K562 (cell line): ENCODE measurements around the gene GAB2. TPM values are rescaled to one million over a fixed set of nuclear protein-coding genes. Genes with fewer than 3 reads are reported as not detected.

Source experiments
- CHD2 ChIP-seq: IDR thresholded peaks from 2 replicates; pipeline ENCODE4 v1.6.1; 2011; ENCODE audit warnings: low read depth, low read length
- CREBBP ChIP-seq: IDR thresholded peaks from one replicate; pipeline ENCODE4 v1.6.1; 2012; ENCODE audit warnings: low read depth, mild to moderate bottlenecking, control low read depth, inconsistent platforms, low read length
- CREM ChIP-seq: IDR thresholded peaks from 2 replicates; pipeline ENCODE4 v1.6.1; 2014; ENCODE audit warnings: antibody characterized with exemption, low read depth
- EGR1 ChIP-seq: fragments of 450-650 bp; conservative IDR thresholded peaks from 2 replicates; pipeline ENCODE4 v1.6.1; 2017; ENCODE audit warnings: mild to moderate bottlenecking
- ELK1 ChIP-seq: sonication (generic); formaldehyde crosslinking; IDR thresholded peaks from 2 replicates; pipeline ENCODE4 v1.8.1; 2022; ENCODE audit warnings: missing genetic modification reagents
- EP400 ChIP-seq: fragments of 450-650 bp; IDR thresholded peaks from 2 replicates; pipeline ENCODE4 v1.6.1; 2017; ENCODE audit warnings: antibody characterized with exemption, mild to moderate bottlenecking, moderate library complexity
- FOXA3 ChIP-seq, 2 experiments: fragments of 450-650 bp in 1 of 2; sonication (generic) in 1 of 2; formaldehyde crosslinking; IDR thresholded peaks in 1 of 2; conservative IDR thresholded peaks in 1 of 2; 2 replicates each; pipeline versions ENCODE4 v1.4.0 to v1.8.0; 2020 to 2022; ENCODE audit warnings: mild to moderate bottlenecking in 2 of 2, missing genetic modification reagents in 1 of 2
- FOXK2 ChIP-seq, 2 experiments: fragments of 450-650 bp; IDR thresholded peaks in 1 of 2; conservative IDR thresholded peaks in 1 of 2; 2 replicates each; pipeline ENCODE4 v1.6.1; 2016; ENCODE audit warnings: low read depth in 2 of 2, mild to moderate bottlenecking in 1 of 2
- KLF10 ChIP-seq: fragments of 250-450 bp; sonication (Bioruptor Pico); IDR thresholded peaks from 2 replicates; pipeline ENCODE4 v1.6.1; 2021; ENCODE audit warnings: matching md5 sums
- MED1 ChIP-seq: sonication (generic); formaldehyde crosslinking; IDR thresholded peaks from 2 replicates; pipeline ENCODE4 v1.8.1; 2023; ENCODE audit warnings: missing genetic modification reagents, borderline replicate concordance
- NFIC ChIP-seq: fragments of 450-650 bp; IDR thresholded peaks from 2 replicates; pipeline ENCODE4 v1.6.1; 2017; ENCODE audit warnings: mild to moderate bottlenecking, inconsistent platforms
- PRDM10 ChIP-seq: fragments of 450-650 bp; IDR thresholded peaks from 2 replicates; pipeline ENCODE4 v1.6.1; 2018; ENCODE audit not compliant: partially characterized antibody
- TRIM25 ChIP-seq: fragments of 450-650 bp; IDR thresholded peaks from 2 replicates; pipeline ENCODE4 v1.7.0; 2016; ENCODE audit warnings: borderline replicate concordance
- UBTF ChIP-seq, 2 experiments: IDR thresholded peaks; 2 replicates each; pipeline ENCODE4 v1.6.1; 2012; ENCODE audit warnings: improper control_type of control experiment in 2 of 2, low read depth in 2 of 2, low read length in 2 of 2, borderline replicate concordance in 1 of 2
- ZC3H4 ChIP-seq: sonication (generic); formaldehyde crosslinking; IDR thresholded peaks from 2 replicates; pipeline ENCODE4 v1.9.0; 2021; ENCODE audit warnings: missing genetic modification reagents, borderline replicate concordance
- ZNF174 ChIP-seq: fragments of 250-450 bp; sonication (Bioruptor Pico); IDR thresholded peaks from 2 replicates; pipeline ENCODE4 v1.4.0; 2020; ENCODE audit warnings: mild to moderate bottlenecking
- ZNF431 ChIP-seq: sonication (generic); formaldehyde crosslinking; IDR thresholded peaks from 2 replicates; pipeline ENCODE4 v1.8.0; 2022; ENCODE audit warnings: mild to moderate bottlenecking, missing genetic modification reagents
- ZNF696 ChIP-seq: fragments of 250-450 bp; sonication (Bioruptor Pico); conservative IDR thresholded peaks from 2 replicates; pipeline ENCODE4 v1.4.0; 2020; ENCODE audit warnings: mild to moderate bottlenecking, moderate library complexity
- polyA plus RNA-seq, 8 experiments: library from polyadenylated mRNA; depleted of rRNA in 4 of 8; stranded (reverse) in 5 of 8; unstranded in 3 of 8; fragments of >200 nt; fragmentation: Nextera tagmentation in 2 of 8; fragmentation: Illumina TruSeq in 1 of 8; extraction: Ambion mirVana in 2 of 8; extraction: Trizol in 1 of 8; gene quantifications; 2 replicates each; pipeline versions ENCODE4 v1.2.1 to v1.2.3, GENCODE V29; 2011 to 2014; ENCODE audit warnings: inconsistent platforms in 1 of 8, missing spikeins in 1 of 8
- total RNA-seq, 7 experiments: library from RNA; depleted of rRNA in 6 of 7; stranded (reverse); fragments of >200 nt in 6 of 7; fragmentation: Illumina TruSeq in 2 of 7; extraction: Trizol in 2 of 7; gene quantifications; 2 replicates each; pipeline versions ENCODE4 v1.2.1 to v1.2.3, GENCODE V29; 2011 to 2021; ENCODE audit warnings: low replicate concordance in 1 of 7

The GAB2 gene
- total and polyA plus RNA-seq, 9 of the 15 experiments (the other 6 are each of a cell fraction or from before 2014, with no cell fraction given) = 2.3 to 35.2 (median 16.1) TPM

- TF ChIP-seq UBTF (IDR thresholded peaks at IDR 0.05; ENCODE audit: borderline replicate concordance in 1 of 2, low read depth in 2 of 2, low read length in 2 of 2) (no peak), PRDM10 (no peak), FOXA3 (CRISPR knock-in tag; conservative IDR thresholded peaks at IDR 0.05 in 1 of 2, IDR thresholded peaks at IDR 0.05 in 1 of 2) (no peak), ZNF431 (no peak), FOXK2 (conservative IDR thresholded peaks at IDR 0.05 in 1 of 2, IDR thresholded peaks at IDR 0.05 in 1 of 2; ENCODE audit: low read depth in 2 of 2) (no peak), EP400 (no peak), CREBBP (no peak), ELK1 (CRISPR knock-in tag) (no peak), MED1 (CRISPR knock-in tag) (no peak), KLF10 (no peak), ZNF174 (no peak), CREM (0 out of 2 replicates have a peak, but pooled peaks have one; percentile 26), ZNF696 (CRISPR knock-in tag) (no peak), ZC3H4 (no peak), CHD2 (no peak), TRIM25 (no peak), NFIC (no peak), EGR1 (peak; percentile 73)
These were observed 78.9 kb downstream of the GAB2 start (continued) for GRCh38 chr11:78338702-78339101.
